Stimulated activated CD4-positive, alpha-beta T cell treated with anti-CD3 and anti-CD28 coated beads, TNF-alpha, amount 100 ng/mL, for 48 hours (primary cell): Measurements from ENCODE around the gene MRPS2.
A peak's percentile ranks its signal among the peaks of the same experiment; 100 is the strongest.
"Not testable (repeated sequence)": the region's sequence is repeated elsewhere in the genome, so short reads cannot be mapped to it uniquely, and the experiment has no call there.

ENCODE experiments used
- DNase-seq, 3 donors: peaks; one replicate each; pipeline ENCODE4 v3.0.0-alpha.2; 2020; ENCODE audit warnings: low read depth in 3 of 3

MRPS2 gene

DNA sequence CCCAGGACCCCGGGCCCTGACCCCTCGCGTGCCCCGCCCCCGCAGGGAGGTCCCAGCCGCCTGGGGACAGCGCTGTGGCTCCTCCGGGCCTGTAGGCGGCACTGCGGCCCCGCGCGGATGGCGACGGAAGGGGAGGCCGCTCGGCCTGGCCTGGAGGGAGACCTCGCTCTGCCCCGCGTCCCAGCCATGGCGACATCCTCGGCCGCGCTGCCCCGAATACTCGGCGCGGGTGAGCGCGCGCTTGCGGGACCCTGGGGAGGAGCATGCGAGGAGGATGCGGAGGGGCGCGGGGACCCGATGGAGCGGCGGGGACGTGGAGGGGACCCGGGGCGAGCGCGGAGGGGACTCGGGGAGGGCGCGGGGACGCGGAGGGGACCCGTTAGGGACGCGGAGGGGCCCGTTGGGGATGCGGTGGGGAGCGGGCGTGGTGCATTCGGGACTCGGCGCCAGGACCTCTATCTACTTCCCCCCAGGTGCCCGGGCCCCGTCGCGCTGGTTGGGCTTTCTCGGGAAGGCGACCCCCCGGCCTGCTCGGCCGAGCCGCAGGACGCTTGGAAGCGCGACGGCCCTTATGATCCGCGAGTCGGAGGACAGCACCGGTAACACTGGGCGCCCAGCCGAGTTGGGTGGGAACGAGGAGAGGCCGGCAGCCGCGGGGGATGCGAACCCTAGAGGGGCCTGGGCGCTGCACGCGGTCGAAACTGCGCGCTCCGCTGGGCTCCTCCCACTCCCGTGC is at the start of gene MRPS2:
Gene MRPS2 (plus strand): TSS at position 158 of the 736 bp plus-strand sequence. CDS start 29 bp downstream, at position 187.
- peak; percentile 71 to 80 (median 75) for DNase-seq

GRCh38 chr9:135450956-135451355 is 49.5 kb upstream of the MRPS2 start:
- no peak for DNase-seq

DNA sequence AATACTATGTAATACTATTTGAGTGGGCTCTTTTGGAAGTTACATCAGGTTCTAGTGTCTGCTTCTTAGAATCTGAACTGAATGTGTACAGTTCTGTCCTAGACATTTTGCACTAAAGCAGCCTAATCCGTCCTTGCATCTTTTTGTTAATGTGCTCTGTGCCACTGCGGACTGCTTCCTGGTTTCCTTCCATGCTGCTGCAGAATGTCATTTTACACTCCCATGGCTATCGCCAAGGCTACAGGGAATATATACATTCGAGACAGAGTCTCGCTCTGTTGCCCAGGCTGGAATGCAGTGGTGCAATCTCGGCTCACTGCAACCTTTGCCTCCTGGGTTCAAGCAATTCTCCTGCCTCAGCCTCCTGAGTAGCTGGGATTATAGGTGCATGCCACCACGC is 48.6 kb upstream of the MRPS2 start:
- not testable (repeated sequence) for DNase-seq

DNA sequence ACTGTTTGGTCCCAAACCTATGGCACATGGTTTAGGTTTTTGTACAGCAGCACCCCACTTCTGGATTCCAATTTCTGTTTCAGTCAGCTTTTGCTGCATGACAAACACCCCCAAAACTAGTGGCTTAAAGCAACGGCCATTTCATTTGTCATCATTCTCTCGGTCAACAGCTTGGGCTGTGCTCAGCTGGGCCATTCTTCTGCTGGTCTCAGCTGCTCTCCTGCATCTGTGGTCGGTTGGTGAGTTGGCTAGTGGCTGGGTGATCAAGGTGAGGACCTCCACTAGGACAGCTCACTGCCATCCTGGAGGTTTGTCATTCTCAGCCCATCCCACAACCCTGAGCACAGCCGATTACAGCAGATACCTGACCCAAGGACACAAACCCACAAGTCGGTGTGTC is 45.7 kb upstream of the MRPS2 start:
- DNase-seq, result no peak

DNA sequence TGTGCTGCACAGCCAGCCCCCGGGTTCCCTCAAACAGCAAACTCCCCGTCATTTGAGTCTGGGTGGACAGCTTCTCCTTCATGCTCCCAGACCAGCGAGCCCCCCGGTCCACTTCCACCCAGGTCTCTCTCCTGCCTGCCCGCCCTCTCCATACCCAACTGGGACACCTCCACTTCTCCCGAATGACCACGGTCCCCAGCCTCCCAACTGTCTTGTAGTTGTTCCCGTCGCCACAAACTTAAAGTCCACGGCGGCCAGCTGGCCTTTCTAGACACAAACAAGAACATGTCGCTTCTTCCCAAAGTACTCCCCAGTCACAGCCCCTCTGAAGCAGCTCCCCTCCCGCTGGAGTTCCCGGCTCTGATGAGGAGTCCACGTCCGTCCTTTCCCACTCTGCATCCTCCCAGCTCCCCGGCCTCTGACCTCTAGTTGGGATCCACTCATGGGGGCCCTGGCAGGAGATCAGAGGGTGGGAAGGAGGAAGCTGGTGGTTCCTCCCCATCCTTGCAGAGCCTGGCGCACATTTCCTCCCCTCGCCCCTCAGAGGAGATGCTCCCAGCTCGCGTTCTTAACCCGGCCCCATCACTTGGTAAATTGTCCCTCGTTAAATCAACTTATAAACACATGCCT is 45.0 kb upstream of the MRPS2 start:
- no peak for DNase-seq

DNA sequence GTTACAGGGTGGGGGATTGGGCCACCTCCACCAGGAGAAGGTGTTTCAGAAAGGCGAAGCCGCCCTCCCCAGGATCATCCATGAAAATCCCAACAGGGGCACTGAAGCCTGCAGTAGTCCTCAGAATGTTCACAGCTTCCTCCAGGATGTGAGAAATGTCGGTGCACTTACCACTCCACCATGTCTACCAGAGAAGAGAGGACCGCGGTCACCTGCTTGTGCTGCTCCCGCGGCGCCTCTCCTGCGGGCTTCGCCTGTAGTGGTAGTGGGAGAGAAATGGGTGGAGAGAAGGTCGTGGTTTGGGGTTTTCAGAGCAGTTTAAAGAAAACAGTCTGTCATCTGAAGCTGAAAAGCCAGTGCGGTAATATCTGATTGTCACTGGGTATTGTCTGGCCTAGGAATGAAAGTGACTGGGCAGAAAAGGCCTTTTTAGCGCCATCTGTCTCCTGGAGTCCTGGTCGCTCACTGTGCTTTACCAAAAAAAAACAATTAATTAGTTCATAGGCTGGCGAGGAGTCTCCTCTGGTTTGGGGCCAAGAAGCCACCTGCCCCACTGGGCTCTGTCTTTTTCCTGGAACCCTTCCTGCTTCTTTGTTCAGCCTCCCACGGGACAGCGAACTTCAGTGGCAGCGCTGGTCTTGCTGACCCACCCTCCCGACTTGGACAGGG is 43.9 kb upstream of the MRPS2 start:
- no peak for DNase-seq

GRCh38 chr9:135458478-135458877 is 42.0 kb upstream of the MRPS2 start:
- DNase-seq, result not testable (repeated sequence)

DNA sequence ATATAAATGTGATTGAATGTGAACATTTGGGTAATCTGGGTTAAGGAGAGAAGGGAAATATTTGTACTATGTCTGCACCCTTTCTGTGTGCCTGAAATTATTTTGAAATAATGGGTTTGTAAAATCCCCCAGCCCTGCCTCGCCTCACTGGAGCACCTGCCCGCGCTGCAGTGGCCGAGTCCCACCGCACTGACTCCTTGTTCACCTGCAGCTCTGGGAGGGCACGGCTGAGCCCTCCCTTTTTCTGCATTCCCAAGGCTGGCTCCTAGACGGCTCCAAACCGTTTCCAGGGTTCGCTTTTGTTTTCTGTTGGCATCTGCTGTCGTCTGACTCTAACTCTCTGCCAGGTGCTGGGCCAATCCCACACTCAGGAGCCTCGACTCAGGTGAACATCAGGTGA is 38.5 kb upstream of the MRPS2 start:
- no peak for DNase-seq

- no peak for DNase-seq
Observed at GRCh38 chr9:135463140-135463539, 37.3 kb upstream of the MRPS2 start.

DNA sequence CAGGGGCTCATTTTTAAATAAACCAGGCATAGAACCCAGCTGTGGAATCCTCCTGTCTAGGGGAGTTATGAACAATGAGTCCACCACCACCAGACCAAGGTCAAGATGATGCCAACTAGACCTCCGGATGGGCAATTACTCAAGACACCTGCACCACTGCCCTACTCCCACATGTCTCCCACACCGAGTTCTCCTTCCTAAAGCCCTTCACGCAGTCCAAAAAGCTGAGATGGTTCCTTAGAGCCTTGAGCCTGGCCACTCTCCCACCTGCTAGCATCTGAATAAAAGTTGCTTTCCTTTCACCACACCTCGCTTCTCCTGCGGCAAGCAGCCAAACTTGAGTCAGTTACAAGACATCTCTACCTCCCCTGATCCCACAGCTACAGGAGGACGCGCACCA is 36.3 kb upstream of the MRPS2 start:
- DNase-seq, result no peak

GRCh38 chr9:135468854-135469521 is 31.5 kb upstream of the MRPS2 start:
- peak; percentile 43 to 53 (median 47) for DNase-seq

DNA sequence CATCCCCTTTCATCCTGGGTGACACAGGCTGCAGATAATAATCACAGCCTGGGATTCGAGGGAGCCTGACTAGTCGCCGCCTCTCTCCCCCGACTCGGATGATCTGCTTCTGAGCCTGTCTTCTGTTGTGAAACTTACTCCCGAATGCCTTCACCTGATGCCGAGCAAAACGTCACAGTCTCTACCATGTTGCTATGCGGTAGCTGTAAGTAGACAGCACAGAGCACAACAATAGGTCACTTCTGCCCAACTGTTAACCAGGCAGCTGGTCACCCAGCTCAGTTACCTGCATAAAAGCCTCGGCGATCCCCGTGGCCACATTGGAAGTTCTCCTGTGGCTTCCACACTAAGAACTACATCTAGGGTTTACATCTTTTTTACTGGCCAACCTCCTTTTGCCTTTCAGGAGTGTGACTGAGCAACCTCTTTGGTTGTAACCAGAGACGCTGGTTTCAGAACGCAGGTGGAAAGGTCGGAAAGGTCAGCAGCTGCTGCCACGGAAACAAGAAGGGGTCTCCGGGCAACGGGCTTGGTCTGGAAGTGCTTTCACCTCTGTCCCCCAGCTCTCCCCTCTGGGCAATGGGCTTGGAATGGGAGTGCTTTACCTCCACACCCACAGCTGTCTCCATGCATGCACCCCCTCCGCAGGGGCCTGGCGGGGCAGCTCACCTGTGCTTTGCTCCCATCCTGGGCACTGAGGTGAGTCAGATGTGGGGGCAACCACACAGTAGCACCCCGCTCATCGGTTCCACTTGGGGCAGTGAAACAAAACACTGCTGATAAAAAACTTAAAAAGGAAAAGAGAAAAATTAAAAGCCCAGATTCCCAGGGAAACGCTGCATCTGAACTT is 28.5 kb upstream of the MRPS2 start:
- DNase-seq, result no peak

- DNase-seq, result no peak
Observed at GRCh38 chr9:135473972-135474543, 26.4 kb upstream of the MRPS2 start.

GRCh38 chr9:135474915-135475314 is 25.6 kb upstream of the MRPS2 start:
- DNase-seq, result no peak

DNA sequence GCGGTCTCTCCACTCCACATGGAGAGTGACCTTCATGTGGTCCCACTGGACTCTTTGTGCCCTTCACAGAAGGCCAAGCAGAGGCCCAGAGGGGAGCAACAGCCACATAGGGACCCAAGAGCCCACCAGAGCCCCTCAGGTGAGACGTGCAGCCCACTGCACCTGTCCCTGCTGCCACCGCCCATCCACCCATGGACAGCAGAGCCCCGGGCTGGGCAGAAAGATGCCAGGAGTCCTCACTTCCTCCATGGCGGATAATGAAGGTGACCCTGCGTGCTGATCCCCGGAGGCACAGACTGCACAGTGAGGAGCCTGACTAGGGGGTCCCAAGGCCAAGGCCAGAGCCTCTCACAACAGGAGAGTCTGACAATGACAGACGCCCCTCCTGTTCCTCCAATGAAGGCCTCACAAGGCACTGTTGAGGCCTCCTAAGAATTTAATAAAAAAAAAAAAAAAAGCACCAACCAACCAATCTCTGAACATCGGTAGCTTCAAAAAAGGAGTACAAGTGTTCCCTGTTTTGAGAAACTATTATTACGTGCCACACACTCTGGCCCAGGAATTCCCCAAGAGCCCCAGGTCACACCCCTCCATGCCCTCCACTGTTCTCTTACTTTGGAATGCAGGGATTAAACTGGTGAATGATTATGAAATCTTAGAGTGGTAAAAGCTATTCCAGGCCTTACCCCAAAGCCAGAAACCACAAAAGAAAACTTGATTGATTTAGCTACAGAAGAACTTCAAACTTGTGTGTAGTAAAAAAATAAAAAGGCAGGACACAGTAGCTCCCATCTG is 23.7 kb upstream of the MRPS2 start:
- no peak for DNase-seq

DNA sequence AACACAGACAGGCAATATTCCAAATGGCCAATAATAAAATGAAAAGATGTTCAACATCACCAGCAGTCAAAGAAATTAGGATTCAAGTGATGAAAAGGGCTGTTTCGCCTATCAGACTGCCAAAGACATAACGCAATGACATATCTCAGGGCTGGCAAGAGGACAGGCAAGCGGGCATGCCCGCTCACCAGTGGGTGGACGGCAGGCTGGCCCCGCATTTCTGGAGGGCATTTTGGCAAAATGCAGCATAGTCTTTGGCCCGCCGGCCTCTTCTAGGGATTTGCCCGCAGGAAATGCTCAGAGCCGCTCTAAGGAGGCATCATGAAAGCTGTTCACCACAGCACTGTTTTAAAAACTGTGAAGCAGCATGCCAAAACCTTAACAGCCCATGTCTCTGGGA is 22.3 kb upstream of the MRPS2 start:
- DNase-seq, result no peak

DNA sequence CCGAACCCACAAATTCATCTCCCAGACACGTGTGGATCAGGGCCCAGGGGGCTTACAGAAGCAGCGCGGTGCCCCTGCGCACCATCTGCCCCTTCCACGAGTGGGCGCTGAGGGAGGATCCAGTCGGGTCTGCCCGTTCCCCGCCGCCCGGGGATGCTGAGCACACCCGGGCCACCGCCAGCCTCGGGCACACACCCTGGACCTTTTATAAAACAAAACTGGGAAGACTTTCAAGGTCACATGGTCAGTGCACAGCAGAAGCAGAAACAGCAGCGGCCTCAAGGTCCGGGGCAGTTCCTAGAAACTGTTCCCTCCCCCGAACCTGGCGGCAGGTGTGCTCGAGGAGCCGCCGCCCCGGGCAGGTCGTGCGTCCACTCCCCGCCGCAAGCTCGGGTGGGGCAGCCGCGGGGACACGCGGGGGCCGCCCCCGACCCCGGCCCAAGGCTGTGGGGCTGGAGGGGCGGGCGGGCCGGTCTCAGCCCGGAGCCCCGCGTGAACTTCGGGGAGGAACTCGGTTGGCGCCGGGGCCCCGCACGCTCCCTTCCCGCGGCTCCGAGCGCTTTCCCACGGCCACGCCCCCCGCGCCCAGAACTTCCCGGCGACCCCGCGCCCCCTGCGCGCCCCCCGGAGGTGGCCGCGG is 21.5 kb upstream of the MRPS2 start:
- DNase-seq, result no peak

GRCh38 chr9:135479469-135480052 is 20.9 kb upstream of the MRPS2 start, which contains the start of gene PPP1R26:
Gene PPP1R26, plus strand, starts transcription at chr9:135479782. Its CDS starts 4,729 bp downstream, at chr9:135484511.
- DNase-seq, result no peak
